Pancreas (tissue), 10 donors: Measurements from ENCODE around the gene NTHL1. TPM values are rescaled to one million over a fixed set of nuclear protein-coding genes. Genes with fewer than 3 reads are reported as not detected.

Experiments used
- ATAC-seq, 4 donors: fragments of 200-7000 bp; cut with Tn5 transposase; one replicate each; pipeline versions ENCODE4 v1.8.0 to v1.9.1; 2020; ENCODE audit warnings: mild to moderate bottlenecking in 4 of 4, moderate library complexity in 4 of 4
- DNase-seq, 6 donors: peaks; one replicate each; pipeline ENCODE4 v3.0.0-alpha.2; 2020
- FAIRE-seq: peaks from 2 replicates; lab custom pipeline; 2012; peaks lifted over from hg19 to GRCh38; lab: Jason Lieb, UNC
- H3K27ac ChIP-seq, 4 donors: fragments of 200-600 bp; sonication (generic); 1 replicate in 3 of 4; 2 replicates in 1 of 4; pipeline versions ENCODE4 v1.5.0 to v1.8.0; 2020
- H3K27me3 ChIP-seq, 4 donors: fragments of 200-600 bp; one replicate each; pipeline ENCODE4 v1.8.0; 2021
- H3K36me3 ChIP-seq, 3 donors: fragments of 200-600 bp; sonication (generic) in 1 of 3; one replicate each; pipeline versions ENCODE4 v1.5.0 to v1.8.0; 2020 to 2021
- H3K4me1 ChIP-seq, 3 donors: fragments of 200-600 bp; one replicate each; pipeline ENCODE4 v1.8.0; 2021
- H3K4me3 ChIP-seq, 4 donors: fragments of 200-600 bp; sonication (generic) in 2 of 4; one replicate each; pipeline versions ENCODE4 v1.5.0 to v1.8.0; 2020 to 2021
- H3K9me3 ChIP-seq, 4 donors: fragments of 200-600 bp; one replicate each; pipeline ENCODE4 v1.8.0; 2021
- CTCF ChIP-seq, 4 donors: fragments of 200-600 bp; sonication (generic) in 3 of 4; IDR thresholded peaks; one replicate each; pipeline versions ENCODE4 v1.5.0 to v1.8.0; 2021; ENCODE audit warnings: antibody characterized with exemption in 4 of 4
- WGBS, 2 donors: extraction: QIAGEN DNeasy Blood & Tissue Kit; methylation state at CpG; one replicate each; pipeline ENCODE4 v1.1.7; 2013; 5-methylcytosine and 5-hydroxymethylcytosine counted together
- intact Hi-C, 3 donors: fragments of 100-400 bp; cut with DNase I; formaldehyde crosslinking; loops; one replicate each; pipeline versions ENCODE4 v1.11.1 to v1.14.2; 2022
- polyA plus RNA-seq, 2 donors: library from polyadenylated mRNA; stranded (reverse); fragments of 200-250 nt; gene quantifications; one replicate each; pipeline ENCODE4 v1.2.3, GENCODE V29; 2013
- total RNA-seq, 6 donors: library from RNA; stranded (reverse); fragmentation: NEBNext Ultra II Directional in 4 of 6; extraction: Animal tissue kit (Norgen Biotek cat#: 25700) in 4 of 6; gene quantifications; one replicate each; pipeline versions ENCODE4 v1.2.1 to v1.2.4, GENCODE V29; 2021 to 2023
- donor health status: healthy with polysubstance abuse.
- donor health status: DM: no; HTN: no; CAD: no; lungs with moderate emphysema.
- donor health status: DM: no; HTN: no; CAD: no.
- donor health status: control.
- donor health status: control.
- donor health status: Bipolar disorder and iron deficiency.
- donor health status: DM: yes; HTN: yes; CAD: no.
- donor health status: DM: no; HTN: no; CAD: no.
- donor health status: DM: no; HTN: no; CAD: no.
- donor health status: DM: yes; HTN: yes; CAD: no.

NTHL1 gene
- total and polyA plus RNA-seq, 8 donors: 5.2 to 22.8 (median 8.9) TPM

GRCh38 chr16:2095315-2095853, 47.8 kb upstream of the NTHL1 start:
- WGBS, 2 donors: 96 to 97% methylated on average over 26 of the region's 26 CpGs

GRCh38 chr16:2093793-2094192, 46.2 kb upstream of the NTHL1 start:
- H3K36me3 ChIP-seq: peaks cover 0 to 17% (median 0%) of the 10 kb centered on the region in 3 donors
- no peak for FAIRE-seq
- intact Hi-C loops: no loop called here
- no peaks in the 10 kb centered on the region for H3K27me3 ChIP-seq
- 91 to 99% methylated on average over 15 of the region's 15 CpGs for WGBS, 2 donors
- H3K4me3 ChIP-seq: no peak overlapping the region
- ATAC-seq: no peak
- DNase-seq: no peak
- peaks cover 0 to 12% (median 0%) of the 10 kb centered on the region in 3 donors for H3K4me1 ChIP-seq
- no peak overlapping the region for H3K27ac ChIP-seq
- no peak for TF ChIP-seq CTCF (IDR thresholded peaks at IDR 0.05)
- no peaks in the 10 kb centered on the region for H3K9me3 ChIP-seq

More at GRCh38 chr16:2095315-2095853, 47.8 kb upstream of the NTHL1 start:
- no peak overlapping the region for H3K27ac ChIP-seq
- no peak for DNase-seq
- H3K9me3 ChIP-seq: no peaks in the 10 kb centered on the region
- FAIRE-seq: no peak
- no peak overlapping the region for H3K4me3 ChIP-seq
- ATAC-seq: no peak
- intact Hi-C loops: no loop called here
- peaks cover 0 to 4% (median 0%) of the 10 kb centered on the region in 3 donors for H3K4me1 ChIP-seq
- H3K36me3 ChIP-seq: peaks cover 0 to 23% (median 6%) of the 10 kb centered on the region in 3 donors
- TF ChIP-seq CTCF (IDR thresholded peaks at IDR 0.05): no peak
- H3K27me3 ChIP-seq: no peaks in the 10 kb centered on the region

GRCh38 chr16:2092866-2093265, 45.2 kb upstream of the NTHL1 start:
- Histone ChIP-seq H3K9me3 (no peaks in the 10 kb centered on the region), H3K27me3 (no peaks in the 10 kb centered on the region), H3K4me3 (no peak overlapping the region), H3K4me1 (peaks cover 0 to 12% (median 0%) of the 10 kb centered on the region in 3 donors), H3K27ac (no peak overlapping the region), H3K36me3 (peaks cover 0 to 18% (median 0%) of the 10 kb centered on the region in 3 donors)
- ATAC-seq (no peak), DNase-seq (no peak), FAIRE-seq (no peak)
- WGBS, 2 donors: 94 to 95% methylated on average over 13 of the region's 13 CpGs
- TF ChIP-seq CTCF (IDR thresholded peaks at IDR 0.05): no peak
- intact Hi-C loops: no loop called here

- peaks cover 0 to 12% (median 0%) of the 10 kb centered on the region in 3 donors for H3K4me1 ChIP-seq
- intact Hi-C loops: no loop called here
- no peak overlapping the region for H3K27ac ChIP-seq
- H3K4me3 ChIP-seq: no peak overlapping the region
- ATAC-seq: no peak
- peak in 1 of 6 donors; percentile 36 for DNase-seq
- H3K36me3 ChIP-seq: peaks cover 0 to 18% (median 0%) of the 10 kb centered on the region in 3 donors
- H3K27me3 ChIP-seq: no peaks in the 10 kb centered on the region
- no peak for TF ChIP-seq CTCF (IDR thresholded peaks at IDR 0.05)
- FAIRE-seq: no peak
- WGBS, 2 donors: 77 to 82% methylated on average over 16 of the region's 16 CpGs
- H3K9me3 ChIP-seq: no peaks in the 10 kb centered on the region
These were observed 44.6 kb upstream of the NTHL1 start for GRCh38 chr16:2092256-2092620.

- H3K36me3 ChIP-seq: peaks cover 0 to 22% (median 4%) of the 10 kb centered on the region in 3 donors
- intact Hi-C loops: no loop called here
- no peaks in the 10 kb centered on the region for H3K9me3 ChIP-seq
- DNase-seq (peak in 2 of 6 donors; percentile 41 to 67), ATAC-seq (no peak), FAIRE-seq (no peak)
- H3K4me1 ChIP-seq: peaks cover 0 to 12% (median 0%) of the 10 kb centered on the region in 3 donors
- H3K4me3 ChIP-seq: peak overlapping the region in 2 of 4 donors; percentile 26 to 39
- WGBS, 2 donors: 64 to 67% methylated on average over 32 to 49 of the region's 49 CpGs
- TF ChIP-seq CTCF (IDR thresholded peaks at IDR 0.05): no peak
- H3K27ac ChIP-seq: peak overlapping the region in 3 of 4 donors; percentile 38 to 59 (median 39)
- H3K27me3 ChIP-seq: no peaks in the 10 kb centered on the region
These were observed 44.1 kb upstream of the NTHL1 start for GRCh38 chr16:2091547-2092255.
